ENCODE results near the gene FBXO38. TPM values are rescaled to one million over a fixed set of nuclear protein-coding genes. Genes with fewer than 3 reads are reported as not detected.

Gene FBXO38
- total and polyA plus RNA-seq, 2 donors (not counting 1 experiment from before 2014, with no cell fraction given): 14.4 to 97.0 TPM

GRCh38 chr5:148426514-148426913 lies 42.8 kb downstream of the FBXO38 start:
- Histone ChIP-seq H3K27ac (ENCODE audit: low read length in 2 of 2) (no peak overlapping the region), H3K4me2 (replicated peaks; ENCODE audit: low read depth, low read length, poor library complexity, severe bottlenecking) (no peak overlapping the region), H3K9me3 (ENCODE audit: control extremely low read depth in 1 of 3, control insufficient read depth in 2 of 3, insufficient read depth in 1 of 3, low read length in 2 of 3) (no peaks in the 10 kb centered on the region), H3K79me2 (ENCODE audit: control insufficient read depth, insufficient read depth, low read length) (no peaks in the 10 kb centered on the region), H3K9ac (ENCODE audit: low read length) (no peak overlapping the region), H3K4me1 (ENCODE audit: control insufficient read depth in 2 of 2, insufficient read depth in 2 of 2, low read length in 2 of 2) (no peaks in the 10 kb centered on the region), H3K4me3 (ENCODE audit: control extremely low read depth in 1 of 5, extremely low read depth in 1 of 5, insufficient read depth in 1 of 5, low read depth in 2 of 5, low read length in 4 of 5) (no peak overlapping the region), H3K27me3 (replicated peaks in 1 of 4; ENCODE audit: control extremely low read depth in 1 of 4, control insufficient read depth in 3 of 4, insufficient read depth in 4 of 4, low read length in 3 of 4) (no peaks in the 10 kb centered on the region), H4K20me1 (ENCODE audit: control insufficient read depth, insufficient read depth, low read length, poor library complexity, severe bottlenecking) (no peaks in the 10 kb centered on the region), H3K36me3 (replicated peaks in 1 of 2; ENCODE audit: control extremely low read depth in 1 of 2, control insufficient read depth in 1 of 2, extremely low read depth in 1 of 2, insufficient read depth in 2 of 2, low read length in 1 of 2) (peaks cover 5 to 73% of the 10 kb centered on the region in 2 experiments), H2AFZ (ENCODE audit: insufficient read depth, low read depth, low read length, poor library complexity, severe bottlenecking) (no peak overlapping the region)
- Mint-ChIP-seq H3K27ac (no peak overlapping the region), H3K27me3 (no peaks in the 10 kb centered on the region), H3K9me3 (ENCODE audit: insufficient read depth) (no peaks in the 10 kb centered on the region), H3K4me3 (no peak overlapping the region), H3K4me1 (no peaks in the 10 kb centered on the region)
- DNase-seq (no peak), ATAC-seq (ENCODE audit: low read depth) (no peak)
- intact Hi-C loops (cut with micrococcal nuclease): no loop called here
- ChIA-PET CTCF (interaction anchor here (1.5 kb wide), 1 partner anchor 9 kb away, joined by 3 read pairs; no protein-coding TSS in a partner anchor), POLR2A (no interaction called here)
- TF ChIP-seq CTCF (IDR thresholded peaks at IDR 0.05): no peak
- TF ChIP-seq EZH2 (IDR thresholded peaks at IDR 0.05; ENCODE audit: borderline replicate concordance, insufficient read depth, low read depth, low read length, poor library complexity, severe bottlenecking): no peak

- POLR2A ChIA-PET: no interaction called here
These were observed 43.7 kb downstream of the FBXO38 start for GRCh38 chr5:148427370-148428042.

More at GRCh38 chr5:148427370-148428042, 43.7 kb downstream of the FBXO38 start:
- no peaks in the 10 kb centered on the region for H3K9me3 ChIP-seq (ENCODE audit: control extremely low read depth in 1 of 3, control insufficient read depth in 2 of 3, insufficient read depth in 1 of 3, low read length in 2 of 3)
- H2AFZ ChIP-seq (ENCODE audit: insufficient read depth, low read depth, low read length, poor library complexity, severe bottlenecking): no peak overlapping the region
- peaks cover 3 to 68% of the 10 kb centered on the region in 2 experiments for H3K36me3 ChIP-seq (replicated peaks in 1 of 2; ENCODE audit: control extremely low read depth in 1 of 2, control insufficient read depth in 1 of 2, extremely low read depth in 1 of 2, insufficient read depth in 2 of 2, low read length in 1 of 2)
- 96% methylated on average over 14 of the region's 14 CpGs for WGBS (ENCODE audit: insufficient coverage)
- Mint-ChIP-seq H3K27ac (no peak overlapping the region), H3K9me3 (ENCODE audit: insufficient read depth) (no peaks in the 10 kb centered on the region), H3K4me3 (no peak overlapping the region), H3K4me1 (no peaks in the 10 kb centered on the region), H3K27me3 (no peaks in the 10 kb centered on the region)
- H3K27ac ChIP-seq (ENCODE audit: low read length in 2 of 2): no peak overlapping the region
- CTCF ChIA-PET: interaction anchor here (1.4 to 1.5 kb wide), 2 partner anchors 9 to 10 kb away, joined by 3 to 4 read pairs; no protein-coding TSS in a partner anchor
- intact Hi-C loops (cut with micrococcal nuclease): no loop called here
- DNase-seq (no peak), ATAC-seq (ENCODE audit: low read depth) (no peak)
- TF ChIP-seq EZH2 (IDR thresholded peaks at IDR 0.05; ENCODE audit: borderline replicate concordance, insufficient read depth, low read depth, low read length, poor library complexity, severe bottlenecking) (no peak), CTCF (IDR thresholded peaks at IDR 0.05) (no peak)
- H3K79me2 ChIP-seq (ENCODE audit: control insufficient read depth, insufficient read depth, low read length): no peaks in the 10 kb centered on the region
- H3K9ac ChIP-seq (ENCODE audit: low read length): no peak overlapping the region
- no peak overlapping the region for H3K4me3 ChIP-seq (ENCODE audit: control extremely low read depth in 1 of 5, extremely low read depth in 1 of 5, insufficient read depth in 1 of 5, low read depth in 2 of 5, low read length in 4 of 5)
- no peak overlapping the region for H3K4me2 ChIP-seq (replicated peaks; ENCODE audit: low read depth, low read length, poor library complexity, severe bottlenecking)
- H3K4me1 ChIP-seq (ENCODE audit: control insufficient read depth in 2 of 2, insufficient read depth in 2 of 2, low read length in 2 of 2): no peaks in the 10 kb centered on the region
- no peaks in the 10 kb centered on the region for H4K20me1 ChIP-seq (ENCODE audit: control insufficient read depth, insufficient read depth, low read length, poor library complexity, severe bottlenecking)
- no peaks in the 10 kb centered on the region for H3K27me3 ChIP-seq (replicated peaks in 1 of 4; ENCODE audit: control extremely low read depth in 1 of 4, control insufficient read depth in 3 of 4, insufficient read depth in 4 of 4, low read length in 3 of 4)
